K562 (cell line): ENCODE results near the gene ITPK1. TPM values are rescaled to one million over a fixed set of nuclear protein-coding genes. Genes with fewer than 3 reads are reported as not detected.

Experiments
- ATAC-seq: fragments of 200-7000 bp; cut with Tn5 transposase; 3 replicates; pipeline ENCODE4 v1.9.1; 2020; ENCODE audit warnings: moderate library complexity
- BruUV-seq: library from RNA; stranded (reverse); fragments of 400-500 nt; replicated peaks from 2 replicates; lab custom pipeline; 2021; lab: Mats Ljungman, UMichigan
- CTCF ChIA-PET: fragments of 300-600 bp; formaldehyde crosslinking; extraction: SDS; loops from one replicate; lab custom pipeline; 2021; ENCODE audit warnings: low intra/inter-chr PET ratio; lab: Yijun Ruan, JAX
- POLR2A ChIA-PET: fragments of 300-600, 350-650 bp; sonication (Branson Sonifier 250); formaldehyde crosslinking; extraction: SDS; loops from one replicate; lab custom pipeline; 2021; ENCODE audit warnings: antibody characterized with exemption, inconsistent platforms; lab: Yijun Ruan, JAX
- DNase-seq, 4 experiments: peaks; one replicate each; pipeline versions ENCODE4 v3.0.0 to v3.0.0-alpha.2; 2011 to 2018; ENCODE audit warnings: low spot score in 3 of 4, mixed read lengths in 3 of 4; ENCODE audit errors: extremely low read depth in 1 of 4
- FAIRE-seq: peaks from 2 replicates; lab custom pipeline; 2011; peaks lifted over from hg19 to GRCh38; lab: Jason Lieb, UNC
- H2AFZ ChIP-seq: 2 replicates; pipeline ENCODE4 v1.6.0; 2011; ENCODE audit warnings: low read depth, low read length, control low read depth, inconsistent platforms
- H3K27ac ChIP-seq: fragments of 200-600 bp; 3 replicates; pipeline ENCODE4 v1.8.0; 2011; ENCODE audit warnings: low read depth, mild to moderate bottlenecking, control low read depth, inconsistent platforms, low read length, moderate library complexity, mixed read lengths; ENCODE audit errors: extremely low read depth
- H3K27me3 ChIP-seq, 2 experiments: fragments of 300-600 bp in 1 of 2; 2 replicates in 1 of 2; 3 replicates in 1 of 2; pipeline versions ENCODE4 v1.6.0 to v1.8.0; 2011; ENCODE audit warnings: inconsistent platforms in 2 of 2, low read length in 2 of 2, mild to moderate bottlenecking in 1 of 2, mixed read lengths in 1 of 2, moderate library complexity in 1 of 2; ENCODE audit not compliant: control insufficient read depth in 2 of 2, insufficient read depth in 2 of 2
- H3K36me3 ChIP-seq: fragments of 300-600 bp; 3 replicates; pipeline ENCODE4 v1.8.0; 2011; ENCODE audit warnings: mild to moderate bottlenecking, low read length, inconsistent platforms; ENCODE audit not compliant: control insufficient read depth, insufficient read depth
- H3K4me1 ChIP-seq, 2 experiments: fragments of 200-600 bp in 1 of 2; replicated peaks in 1 of 2; 2 replicates in 1 of 2; 3 replicates in 1 of 2; pipeline versions ENCODE4 v1.5.1 to v1.8.0; 2011; ENCODE audit warnings: inconsistent platforms in 2 of 2, low read length in 2 of 2, mild to moderate bottlenecking in 1 of 2, mixed read lengths in 1 of 2, moderate library complexity in 1 of 2; ENCODE audit not compliant: control insufficient read depth in 2 of 2, insufficient read depth in 2 of 2
- H3K4me2 ChIP-seq: 2 replicates; pipeline ENCODE4 v1.6.1; 2011; ENCODE audit warnings: low read length, control low read depth, inconsistent platforms, mixed read lengths; ENCODE audit not compliant: insufficient read depth
- H3K4me3 ChIP-seq: fragments of 200-600 bp; sonication (generic), shearing (Covaris generic); 2 replicates; pipeline ENCODE4 v1.5.1; 2016; ENCODE audit warnings: control low read depth, inconsistent platforms
- H3K79me2 ChIP-seq: fragments of 200-600 bp; 3 replicates; pipeline ENCODE4 v1.8.0; 2011; ENCODE audit warnings: low read length, inconsistent platforms; ENCODE audit not compliant: control insufficient read depth, insufficient read depth
- H3K9ac ChIP-seq, 2 experiments: 2 replicates each; pipeline versions ENCODE4 v1.6.0 to v1.6.1; 2011; ENCODE audit warnings: low read depth in 2 of 2, low read length in 2 of 2, control low read depth in 1 of 2, inconsistent platforms in 1 of 2, mild to moderate bottlenecking in 1 of 2, mixed read lengths in 1 of 2; ENCODE audit not compliant: insufficient read depth in 1 of 2
- H3K9me1 ChIP-seq: one replicate; pipeline ENCODE4 v1.6.0; 2011; ENCODE audit warnings: inconsistent platforms, mild to moderate bottlenecking, low read length, moderate library complexity; ENCODE audit not compliant: control insufficient read depth, insufficient read depth
- H3K9me3 ChIP-seq: replicated peaks from 2 replicates; pipeline ENCODE4 v1.5.1; 2011; ENCODE audit warnings: low read depth, low read length, inconsistent platforms; ENCODE audit not compliant: control insufficient read depth, insufficient read depth
- H4K20me1 ChIP-seq: replicated peaks from 2 replicates; pipeline ENCODE4 v1.6.1; 2011; ENCODE audit warnings: low read length, inconsistent platforms, mixed read lengths; ENCODE audit not compliant: control insufficient read depth, insufficient read depth
- CBFA2T2 ChIP-seq: fragments of 450-650 bp; conservative IDR thresholded peaks from 2 replicates; pipeline ENCODE4 v1.6.1; 2017; ENCODE audit warnings: mild to moderate bottlenecking
- ELK1 ChIP-seq: sonication (generic); formaldehyde crosslinking; IDR thresholded peaks from 2 replicates; pipeline ENCODE4 v1.8.1; 2022; ENCODE audit warnings: missing genetic modification reagents
- TGIF2 ChIP-seq: sonication (generic); formaldehyde crosslinking; IDR thresholded peaks from 2 replicates; pipeline ENCODE4 v1.8.1; 2022; ENCODE audit warnings: mild to moderate bottlenecking, missing genetic modification reagents, moderate library complexity
- TSC22D4 ChIP-seq: fragments of 450-650 bp; IDR thresholded peaks from 2 replicates; pipeline ENCODE4 v1.6.1; 2016; ENCODE audit warnings: missing genetic modification characterization, missing biosample characterization, control low read depth
- ZEB2 ChIP-seq: fragments of 450-650 bp; IDR thresholded peaks from 2 replicates; pipeline ENCODE4 v1.6.1; 2016
- WGBS: fragments of 100-300 bp; shearing (Covaris generic); methylation state at CpG from one replicate; pipeline ENCODE4 v1.1.6; 2016; ENCODE audit warnings: low coverage, mixed read lengths; ENCODE audit not compliant: insufficient coverage; ENCODE audit errors: missing lambda C conversion rate; 5-methylcytosine and 5-hydroxymethylcytosine counted together
- in situ Hi-C: fragments of 300-500 bp; cut with MboI; formaldehyde crosslinking; loops from 4 replicates; pipeline ENCODE4 v1.15.0; 2018; ENCODE audit warnings: inconsistent platforms, mixed read lengths
- intact Hi-C: fragments of 100-400 bp; cut with micrococcal nuclease; formaldehyde crosslinking; loops from 2 replicates; pipeline ENCODE4 v1.14.2; 2022
- polyA plus RNA-seq, 8 experiments: library from polyadenylated mRNA; depleted of rRNA in 4 of 8; stranded (reverse) in 5 of 8; unstranded in 3 of 8; fragments of >200 nt; fragmentation: Nextera tagmentation in 2 of 8; fragmentation: Illumina TruSeq in 1 of 8; extraction: Ambion mirVana in 2 of 8; extraction: Trizol in 1 of 8; gene quantifications; 2 replicates each; pipeline versions ENCODE4 v1.2.1 to v1.2.3, GENCODE V29; 2011 to 2014; ENCODE audit warnings: inconsistent platforms in 1 of 8, missing spikeins in 1 of 8
- total RNA-seq, 7 experiments: library from RNA; depleted of rRNA in 6 of 7; stranded (reverse); fragments of >200 nt in 6 of 7; fragmentation: Illumina TruSeq in 2 of 7; extraction: Trizol in 2 of 7; gene quantifications; 2 replicates each; pipeline versions ENCODE4 v1.2.1 to v1.2.3, GENCODE V29; 2011 to 2021; ENCODE audit warnings: low replicate concordance in 1 of 7

The ITPK1 gene
- total and polyA plus RNA-seq, 9 of the 15 experiments (the other 6 are each of a cell fraction or from before 2014, with no cell fraction given) = 1.2 to 39.2 (median 23.0) TPM

GRCh38 chr14:93099643-93100042, 16.1 kb downstream of the ITPK1 start:
- H3K27ac ChIP-seq = no peak overlapping the region
- no peaks in the 10 kb centered on the region for H3K9me3 ChIP-seq
- H3K4me3 ChIP-seq = no peak overlapping the region
- H3K4me1 ChIP-seq = peaks cover 0 to 10% of the 10 kb centered on the region in 2 experiments; a peak in 2 of 5 replicates
- H2AFZ ChIP-seq = no peak overlapping the region
- no peak for FAIRE-seq
- 57% methylated on average over 5 of the region's 9 CpGs for WGBS
- CTCF ChIA-PET = no interaction called here
- intact Hi-C loops = no loop called here
- DNase-seq = no peak
- TF ChIP-seq ELK1 (no peak), TSC22D4 (tag) (no peak), CBFA2T2 (no peak), ZEB2 (no peak), TGIF2 (CRISPR knock-in tag) (no peak)
- no peaks in the 10 kb centered on the region for H3K9me1 ChIP-seq
- BruUV-seq = no TSS peak
- H3K9ac ChIP-seq = no peak overlapping the region; a peak in 1 of 4 replicates
- no peaks in the 10 kb centered on the region; the same call in 1 of the 2 replicates for H4K20me1 ChIP-seq
- no peak for ATAC-seq
- in situ Hi-C loops = no loop called here
- no peaks in the 10 kb centered on the region for H3K36me3 ChIP-seq
- POLR2A ChIA-PET = interaction anchor here (0.6 to 1.2 kb wide), 3 partner anchors 10 to 436 kb away, joined by 3 read pairs; no protein-coding TSS in a partner anchor
- no peak overlapping the region for H3K4me2 ChIP-seq
- no peaks in the 10 kb centered on the region for H3K27me3 ChIP-seq
- no peaks in the 10 kb centered on the region; the same call in 2 of the 3 replicates for H3K79me2 ChIP-seq
